ENCODE results near the gene NPPB.

- no peak for TF ChIP-seq POLR2AphosphoS5 (IDR thresholded peaks at IDR 0.05; ENCODE audit: low read depth)
- no peak for TF ChIP-seq CTCF (IDR thresholded peaks at IDR 0.05; ENCODE audit: insufficient read depth, low read length)
These were observed 39.5 kb upstream of the NPPB start for GRCh38 chr1:11898086-11898785.
